GM23248 (cell line): ENCODE measurements around the gene TM2D1.

Source experiments
- EZH2 ChIP-seq: fragments of 200-600 bp; sonication (generic); IDR thresholded peaks from 2 replicates; pipeline ENCODE4 v1.6.1; 2018; ENCODE audit warnings: antibody characterized with exemption, mild to moderate bottlenecking; ENCODE audit not compliant: insufficient read depth, poor library complexity, severe bottlenecking
- EZH2phosphoT487 ChIP-seq: fragments of 200-600 bp; sonication (generic); IDR thresholded peaks from 2 replicates; pipeline ENCODE4 v1.6.1; 2018; ENCODE audit warnings: antibody characterized with exemption, moderate library complexity, mild to moderate bottlenecking, low read depth; ENCODE audit not compliant: insufficient read depth

DNA sequence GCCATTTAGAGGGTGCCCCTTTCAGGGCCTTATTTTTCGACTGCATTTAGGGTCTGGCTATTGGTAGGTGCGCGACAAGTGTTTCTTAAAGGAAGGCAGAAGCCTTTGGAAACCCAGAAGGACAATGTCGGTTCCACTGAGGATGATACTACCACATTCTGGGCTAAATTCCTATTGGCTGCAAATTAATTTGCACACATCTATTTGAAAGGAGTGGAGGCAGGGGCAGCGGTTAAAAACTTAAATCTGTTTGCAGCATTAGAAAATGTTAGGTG, 18.4 kb upstream of the TM2D1 start:
- TF ChIP-seq EZH2phosphoT487 = no peak
- no peak for TF ChIP-seq EZH2
